Gastroesophageal sphincter (tissue), 3 donors: ENCODE results near the gene ZBTB11.

ENCODE experiments used
- EP300 ChIP-seq: sonication (generic); formaldehyde crosslinking; IDR thresholded peaks from one replicate; pipeline ENCODE4 v1.6.1; 2017; ENCODE audit warnings: antibody characterized with exemption, mild to moderate bottlenecking
- POLR2A ChIP-seq, 2 donors: fragments of 450-650 bp; IDR thresholded peaks; one replicate each; pipeline ENCODE4 v1.6.1; 2017; ENCODE audit warnings: antibody characterized with exemption in 2 of 2, mild to moderate bottlenecking in 2 of 2, moderate library complexity in 1 of 2
- POLR2AphosphoS5 ChIP-seq: sonication (generic); formaldehyde crosslinking; IDR thresholded peaks from one replicate; pipeline ENCODE4 v1.6.1; 2017; ENCODE audit warnings: antibody characterized with exemption
- TF ChIP-seq, protein P1 (sequence below), 4 experiments: fragments of 200-600 bp in 2 of 4; fragments of 450-650 bp in 2 of 4; sonication (generic) in 1 of 4; IDR thresholded peaks; one replicate each; pipeline ENCODE4 v1.5.1; 2017 to 2019; ENCODE audit warnings: antibody characterized with exemption in 4 of 4, mild to moderate bottlenecking in 2 of 4, moderate library complexity in 2 of 4

DNA sequence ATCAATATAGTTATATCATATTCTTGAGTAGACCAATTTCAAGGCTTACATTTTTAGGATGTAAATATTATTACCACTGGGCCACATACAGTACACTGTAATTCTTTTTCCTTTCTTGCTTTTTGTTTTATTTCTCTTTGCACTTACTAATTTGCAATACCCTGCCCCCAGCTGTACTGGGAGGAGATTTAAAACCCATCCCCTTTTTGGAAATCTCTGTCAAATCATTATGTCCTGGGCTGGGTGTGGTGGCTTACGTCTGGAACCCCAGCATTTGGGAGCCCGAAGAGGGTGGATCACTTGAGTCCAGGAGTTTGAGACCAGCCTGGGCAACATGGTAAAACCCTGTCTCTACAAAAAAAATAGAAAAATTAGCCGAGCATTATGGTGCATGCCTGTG is 16.2 kb downstream of the ZBTB11 start:
- no peak for TF ChIP-seq EP300
- no peak for TF ChIP-seq POLR2A (IDR thresholded peaks at IDR 0.05)
- TF ChIP-seq, protein P1, sequence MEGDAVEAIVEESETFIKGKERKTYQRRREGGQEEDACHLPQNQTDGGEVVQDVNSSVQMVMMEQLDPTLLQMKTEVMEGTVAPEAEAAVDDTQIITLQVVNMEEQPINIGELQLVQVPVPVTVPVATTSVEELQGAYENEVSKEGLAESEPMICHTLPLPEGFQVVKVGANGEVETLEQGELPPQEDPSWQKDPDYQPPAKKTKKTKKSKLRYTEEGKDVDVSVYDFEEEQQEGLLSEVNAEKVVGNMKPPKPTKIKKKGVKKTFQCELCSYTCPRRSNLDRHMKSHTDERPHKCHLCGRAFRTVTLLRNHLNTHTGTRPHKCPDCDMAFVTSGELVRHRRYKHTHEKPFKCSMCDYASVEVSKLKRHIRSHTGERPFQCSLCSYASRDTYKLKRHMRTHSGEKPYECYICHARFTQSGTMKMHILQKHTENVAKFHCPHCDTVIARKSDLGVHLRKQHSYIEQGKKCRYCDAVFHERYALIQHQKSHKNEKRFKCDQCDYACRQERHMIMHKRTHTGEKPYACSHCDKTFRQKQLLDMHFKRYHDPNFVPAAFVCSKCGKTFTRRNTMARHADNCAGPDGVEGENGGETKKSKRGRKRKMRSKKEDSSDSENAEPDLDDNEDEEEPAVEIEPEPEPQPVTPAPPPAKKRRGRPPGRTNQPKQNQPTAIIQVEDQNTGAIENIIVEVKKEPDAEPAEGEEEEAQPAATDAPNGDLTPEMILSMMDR (IDR thresholded peaks at IDR 0.05), result no peak
- TF ChIP-seq POLR2AphosphoS5, result no peak
